ENCODE data around the gene SYT5. TPM values are rescaled to one million over a fixed set of nuclear protein-coding genes. Genes with fewer than 3 reads are reported as not detected.

Gene SYT5
- total RNA-seq, 3 donors from 2014 or later (not counting 1 experiment from before 2014, with no cell fraction given) = 4.9 to 6.1 (median 5.3) TPM

DNA sequence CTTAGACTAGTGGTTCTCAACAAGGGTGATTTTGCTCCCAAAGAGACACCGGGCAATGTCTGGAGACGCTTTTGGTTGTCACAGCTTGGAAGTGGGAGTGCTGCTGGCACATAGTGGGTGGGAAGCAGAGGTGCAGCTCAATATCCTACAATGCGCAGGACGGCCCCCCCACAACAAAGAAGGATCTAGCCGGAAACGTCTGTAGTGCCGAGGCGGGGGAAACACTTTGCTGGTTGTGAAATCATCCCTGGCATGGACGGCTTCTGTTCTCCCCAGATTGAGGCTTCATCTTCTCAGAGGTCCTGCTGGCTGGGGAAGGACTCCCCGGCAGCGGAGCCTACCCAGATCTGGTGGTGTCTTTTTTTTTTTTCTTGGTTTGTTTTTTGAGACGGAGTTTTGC lies 13.4 kb upstream of the SYT5 start:
- Histone ChIP-seq H3K4me1 (ENCODE audit: control insufficient read depth, insufficient read depth, low read length) (no peaks in the 10 kb centered on the region), H3K27ac (ENCODE audit: low read length) (no peak overlapping the region), H3K36me3 (ENCODE audit: control insufficient read depth, insufficient read depth, low read length) (no peaks in the 10 kb centered on the region), H3K4me3 (ENCODE audit: low read length) (no peak overlapping the region), H3K27me3 (ENCODE audit: control insufficient read depth, insufficient read depth, low read length) (no peaks in the 10 kb centered on the region), H3K9me3 (ENCODE audit: control insufficient read depth, insufficient read depth, low read length) (no peaks in the 10 kb centered on the region)
- ATAC-seq (no peak), DNase-seq (no peak)
- Mint-ChIP-seq H3K4me1 (peaks cover 0 to 5% of the 10 kb centered on the region in 2 donors), H3K9me3 (no peaks in the 10 kb centered on the region), H3K27me3 (ENCODE audit: low read depth in 2 of 2) (peaks cover 0 to 3% of the 10 kb centered on the region in 2 donors), H3K4me3 (no peak overlapping the region), H3K27ac (no peak overlapping the region), H3K36me3 (no peaks in the 10 kb centered on the region)
- intact Hi-C loops (cut with micrococcal nuclease) = no loop called here
- TF ChIP-seq CTCF (IDR thresholded peaks at IDR 0.05) = no peak
- WGBS (ENCODE audit: insufficient coverage) = 73% methylated on average over 12 of the region's 12 CpGs

DNA sequence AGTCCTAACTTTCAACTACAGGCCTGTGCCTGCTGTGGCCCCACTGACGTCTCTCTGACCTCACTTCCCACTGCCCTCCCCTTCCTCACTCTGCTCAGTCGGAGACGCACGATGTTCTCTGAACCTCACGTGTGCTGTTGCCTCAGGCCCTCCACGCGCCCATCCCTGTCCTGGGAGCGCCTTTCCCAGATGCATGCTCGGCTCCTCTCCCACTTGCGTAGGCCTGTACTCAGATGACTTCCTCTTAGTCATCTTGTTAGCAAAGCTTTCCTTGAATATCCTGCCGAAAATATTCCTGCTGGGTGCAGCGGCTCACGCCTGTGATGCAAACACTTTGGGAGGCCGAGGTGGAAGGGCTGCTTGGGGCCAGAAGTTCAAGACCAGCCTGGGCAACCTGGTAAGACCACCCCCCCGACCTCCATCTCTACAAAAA lies 9.3 kb upstream of the SYT5 start:
- no peak overlapping the region for H3K27ac Mint-ChIP-seq
- no peak for DNase-seq
- no peak overlapping the region for H3K27ac ChIP-seq (ENCODE audit: low read length)

GRCh38 chr19:55188625-55189024 lies 8.5 kb upstream of the SYT5 start:
- Mint-ChIP-seq H3K4me3 (no peak overlapping the region), H3K4me1 (peaks cover 0 to 6% of the 10 kb centered on the region in 2 donors), H3K27ac (no peak overlapping the region), H3K36me3 (no peaks in the 10 kb centered on the region), H3K27me3 (ENCODE audit: low read depth in 2 of 2) (peaks cover 8 to 11% of the 10 kb centered on the region in 2 donors), H3K9me3 (no peaks in the 10 kb centered on the region)
- intact Hi-C loops (cut with micrococcal nuclease) = no loop called here
- no peak for TF ChIP-seq CTCF (IDR thresholded peaks at IDR 0.05)
- Histone ChIP-seq H3K27ac (ENCODE audit: low read length) (no peak overlapping the region), H3K4me3 (ENCODE audit: low read length) (no peak overlapping the region), H3K36me3 (ENCODE audit: control insufficient read depth, insufficient read depth, low read length) (no peaks in the 10 kb centered on the region), H3K4me1 (ENCODE audit: control insufficient read depth, insufficient read depth, low read length) (no peaks in the 10 kb centered on the region), H3K9me3 (ENCODE audit: control insufficient read depth, insufficient read depth, low read length) (no peaks in the 10 kb centered on the region), H3K27me3 (ENCODE audit: control insufficient read depth, insufficient read depth, low read length) (no peaks in the 10 kb centered on the region)
- DNase-seq (no peak), ATAC-seq (no peak)
- 20% methylated on average over 8 of the region's 8 CpGs for WGBS (ENCODE audit: insufficient coverage)

More for the DNA sequence above, 9.3 kb upstream of the SYT5 start:
- no peak for TF ChIP-seq CTCF (IDR thresholded peaks at IDR 0.05)
- peaks cover 8 to 9% of the 10 kb centered on the region in 2 donors for H3K27me3 Mint-ChIP-seq (ENCODE audit: low read depth in 2 of 2)
- H3K36me3 Mint-ChIP-seq = no peaks in the 10 kb centered on the region
- Histone ChIP-seq H3K36me3 (ENCODE audit: control insufficient read depth, insufficient read depth, low read length) (no peaks in the 10 kb centered on the region), H3K27me3 (ENCODE audit: control insufficient read depth, insufficient read depth, low read length) (no peaks in the 10 kb centered on the region), H3K4me1 (ENCODE audit: control insufficient read depth, insufficient read depth, low read length) (no peaks in the 10 kb centered on the region), H3K4me3 (ENCODE audit: low read length) (no peak overlapping the region), H3K9me3 (ENCODE audit: control insufficient read depth, insufficient read depth, low read length) (no peaks in the 10 kb centered on the region)
- intact Hi-C loops (cut with micrococcal nuclease) = no loop called here
- H3K4me3 Mint-ChIP-seq = no peak overlapping the region
- 83% methylated on average over 14 of the region's 15 CpGs for WGBS (ENCODE audit: insufficient coverage)
- peaks cover 0 to 6% of the 10 kb centered on the region in 2 donors for H3K4me1 Mint-ChIP-seq
- no peak for ATAC-seq
- no peaks in the 10 kb centered on the region for H3K9me3 Mint-ChIP-seq

GRCh38 chr19:55186080-55186479 lies 6.0 kb upstream of the SYT5 start:
- Mint-ChIP-seq H3K4me3 (no peak overlapping the region), H3K9me3 (no peaks in the 10 kb centered on the region), H3K27ac (no peak overlapping the region), H3K4me1 (peaks cover 0 to 6% of the 10 kb centered on the region in 2 donors), H3K36me3 (no peaks in the 10 kb centered on the region), H3K27me3 (ENCODE audit: low read depth in 2 of 2) (peaks cover 8 to 20% of the 10 kb centered on the region in 2 donors)
- DNase-seq (no peak), ATAC-seq (no peak)
- TF ChIP-seq CTCF (IDR thresholded peaks at IDR 0.05) = no peak
- no peaks in the 10 kb centered on the region for H3K36me3 ChIP-seq (ENCODE audit: control insufficient read depth, insufficient read depth, low read length)
- H3K27ac ChIP-seq (ENCODE audit: low read length) = no peak overlapping the region
- no peak overlapping the region for H3K4me3 ChIP-seq (ENCODE audit: low read length)
- intact Hi-C loops (cut with micrococcal nuclease) = no loop called here
- H3K27me3 ChIP-seq (ENCODE audit: control insufficient read depth, insufficient read depth, low read length) = peaks cover 11% of the 10 kb centered on the region
- no peaks in the 10 kb centered on the region for H3K9me3 ChIP-seq (ENCODE audit: control insufficient read depth, insufficient read depth, low read length)
- H3K4me1 ChIP-seq (ENCODE audit: control insufficient read depth, insufficient read depth, low read length) = no peaks in the 10 kb centered on the region
- 84% methylated on average over 12 of the region's 12 CpGs for WGBS (ENCODE audit: insufficient coverage)
